Duodenal mucosa (tissue), 2 donors: Measurements from ENCODE around the gene GAB3.
"Not testable (repeated sequence)": the region's sequence is repeated elsewhere in the genome, so short reads cannot be mapped to it uniquely, and the experiment has no call there.

Source experiments
- H3K27ac ChIP-seq: one replicate; pipeline ENCODE4 v1.7.0; 2013; ENCODE audit warnings: low read depth, low read length
- H3K27me3 ChIP-seq, 2 donors: one replicate each; pipeline ENCODE4 v1.7.0; 2013; ENCODE audit warnings: low read length in 2 of 2, control low read depth in 1 of 2; ENCODE audit not compliant: insufficient read depth in 2 of 2, control insufficient read depth in 1 of 2
- H3K36me3 ChIP-seq, 2 donors: one replicate each; pipeline ENCODE4 v1.7.0; 2013; ENCODE audit warnings: low read length in 2 of 2, control low read depth in 1 of 2; ENCODE audit not compliant: insufficient read depth in 2 of 2, control insufficient read depth in 1 of 2
- H3K4me1 ChIP-seq, 2 donors: one replicate each; pipeline ENCODE4 v1.7.0; 2013; ENCODE audit warnings: low read length in 2 of 2, control low read depth in 1 of 2; ENCODE audit not compliant: insufficient read depth in 2 of 2, control insufficient read depth in 1 of 2
- H3K4me3 ChIP-seq, 2 donors: one replicate each; pipeline ENCODE4 v1.7.0; 2013; ENCODE audit warnings: low read length in 2 of 2, low read depth in 1 of 2
- H3K9ac ChIP-seq, 2 donors: one replicate each; pipeline ENCODE4 v1.7.0; 2013; ENCODE audit warnings: low read length in 2 of 2, low read depth in 1 of 2
- H3K9me3 ChIP-seq, 2 donors: one replicate each; pipeline ENCODE4 v1.7.0; 2013; ENCODE audit warnings: low read length in 2 of 2, control low read depth in 1 of 2; ENCODE audit not compliant: control insufficient read depth in 1 of 2

GAB3 gene

GRCh38 chrX:154660541-154660940, 90.3 kb downstream of the GAB3 start:
- Histone ChIP-seq H3K36me3 (no peaks in the 10 kb centered on the region), H3K9me3 (no peaks in the 10 kb centered on the region), H3K27me3 (no peaks in the 10 kb centered on the region), H3K27ac (no peak overlapping the region), H3K9ac (no peak overlapping the region), H3K4me1 (no peaks in the 10 kb centered on the region), H3K4me3 (no peak overlapping the region)

DNA sequence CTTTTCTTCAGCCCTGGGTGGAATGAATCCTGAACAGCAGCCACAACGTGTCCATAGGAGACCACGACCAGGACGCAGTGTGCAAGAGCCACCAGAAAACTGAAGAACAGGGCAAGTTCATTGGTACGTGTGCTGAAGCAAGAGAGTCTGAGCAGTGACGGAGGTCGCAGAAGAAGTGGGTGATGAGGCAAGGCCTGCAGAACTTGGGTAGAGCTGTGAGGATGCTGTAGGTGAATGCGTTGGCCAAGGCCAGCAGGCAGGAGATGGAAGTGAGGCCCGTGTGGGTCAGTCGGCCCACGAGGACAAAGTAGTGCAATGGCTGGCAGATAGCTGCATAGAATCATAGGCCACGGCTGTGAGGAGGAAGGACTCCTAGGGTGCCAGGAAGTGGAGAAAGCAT, 91.9 kb downstream of the GAB3 start:
- no peaks in the 10 kb centered on the region for H3K27me3 ChIP-seq
- no peaks in the 10 kb centered on the region for H3K9me3 ChIP-seq
- H3K4me3 ChIP-seq = no peak overlapping the region
- H3K9ac ChIP-seq = no peak overlapping the region
- no peaks in the 10 kb centered on the region for H3K36me3 ChIP-seq
- no peaks in the 10 kb centered on the region for H3K4me1 ChIP-seq
- H3K27ac ChIP-seq = no peak overlapping the region

DNA sequence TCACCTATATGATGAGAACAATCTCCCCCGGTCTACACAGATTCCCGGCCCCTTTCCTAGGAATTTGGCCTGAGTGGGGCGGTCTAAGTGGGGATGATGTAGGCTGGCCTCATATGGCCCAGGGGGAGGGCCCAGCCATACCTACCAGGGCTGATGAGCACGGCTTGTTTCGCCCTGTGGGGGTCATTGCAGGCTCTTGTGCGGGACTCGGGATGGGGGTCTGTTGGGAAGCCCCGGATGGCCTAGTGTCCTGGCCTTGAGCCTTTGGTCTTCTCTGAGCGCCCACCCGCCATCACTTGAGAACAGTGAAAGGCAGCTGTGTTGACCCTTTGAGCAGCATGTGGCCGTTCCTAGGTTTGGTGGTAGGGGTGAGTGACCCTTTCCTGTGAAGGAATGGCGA, 92.7 kb downstream of the GAB3 start:
- no peak overlapping the region for H3K9ac ChIP-seq
- no peak overlapping the region for H3K27ac ChIP-seq
- no peaks in the 10 kb centered on the region for H3K9me3 ChIP-seq
- no peak overlapping the region for H3K4me3 ChIP-seq
- H3K4me1 ChIP-seq = no peaks in the 10 kb centered on the region
- H3K36me3 ChIP-seq = no peaks in the 10 kb centered on the region
- no peaks in the 10 kb centered on the region for H3K27me3 ChIP-seq

DNA sequence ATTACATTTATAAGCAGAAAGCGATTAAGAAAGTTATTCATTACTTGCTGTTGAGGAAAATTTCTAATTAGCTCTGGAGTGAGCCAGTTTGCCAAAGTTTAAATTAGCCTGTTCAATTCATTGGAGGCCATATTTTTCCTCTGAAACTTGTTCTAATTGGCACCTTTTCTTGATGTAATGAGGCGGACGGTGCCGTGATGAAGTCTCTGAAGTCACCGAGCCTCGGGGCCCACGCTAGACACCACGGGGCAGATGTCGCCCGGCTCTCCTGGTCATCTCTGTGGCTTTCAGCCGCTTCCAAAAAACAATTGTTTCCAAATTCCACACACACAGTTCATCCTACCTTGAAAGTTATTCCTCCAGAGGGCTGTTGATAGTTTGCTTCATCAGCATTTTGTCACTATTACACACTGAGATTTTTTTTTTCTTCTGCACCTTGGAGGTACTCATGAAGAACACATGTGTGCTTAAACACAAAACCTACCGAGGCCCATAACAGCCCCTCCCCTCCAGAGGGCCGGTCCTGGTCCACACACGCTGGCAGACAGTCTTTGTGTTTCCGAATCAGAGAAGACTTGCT, 93.6 kb downstream of the GAB3 start:
- H3K27ac ChIP-seq = no peak overlapping the region
- H3K9me3 ChIP-seq = no peaks in the 10 kb centered on the region
- no peak overlapping the region for H3K9ac ChIP-seq

GRCh38 chrX:154655786-154656185, 95.1 kb downstream of the GAB3 start:
- Histone ChIP-seq H3K9ac (no peak overlapping the region), H3K27me3 (no peaks in the 10 kb centered on the region), H3K36me3 (no peaks in the 10 kb centered on the region), H3K27ac (no peak overlapping the region), H3K9me3 (no peaks in the 10 kb centered on the region), H3K4me3 (no peak overlapping the region), H3K4me1 (no peaks in the 10 kb centered on the region)

More for the DNA sequence above, 93.6 kb downstream of the GAB3 start:
- Histone ChIP-seq H3K36me3 (no peaks in the 10 kb centered on the region), H3K4me3 (no peak overlapping the region), H3K27me3 (no peaks in the 10 kb centered on the region), H3K4me1 (no peaks in the 10 kb centered on the region)

GRCh38 chrX:154655346-154655745, 95.5 kb downstream of the GAB3 start:
- H3K36me3 ChIP-seq = no peaks in the 10 kb centered on the region
- no peaks in the 10 kb centered on the region for H3K27me3 ChIP-seq
- H3K9ac ChIP-seq = no peak overlapping the region
- H3K9me3 ChIP-seq = no peaks in the 10 kb centered on the region
- no peak overlapping the region for H3K4me3 ChIP-seq
- no peaks in the 10 kb centered on the region for H3K4me1 ChIP-seq
- H3K27ac ChIP-seq = no peak overlapping the region

DNA sequence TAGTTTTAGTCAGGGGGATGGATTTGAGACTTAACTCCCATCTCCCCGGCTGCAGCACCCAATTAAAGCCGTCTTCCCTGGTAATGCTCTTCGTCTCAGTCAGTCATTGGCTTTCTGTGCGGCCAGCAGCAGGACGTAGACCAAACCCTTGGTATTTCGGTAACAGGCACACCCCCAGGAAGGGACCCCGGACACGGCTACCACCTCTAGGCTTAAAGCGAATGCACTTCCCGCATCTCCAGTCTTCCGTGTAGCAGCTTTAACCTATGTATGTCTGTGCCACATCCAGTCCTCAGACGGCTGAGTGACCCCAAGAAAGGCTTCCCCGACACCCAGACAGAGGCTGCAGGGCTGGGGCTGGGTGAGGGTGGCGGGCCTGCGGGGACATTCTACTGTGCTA, 96.0 kb downstream of the GAB3 start:
- Histone ChIP-seq H3K36me3 (no peaks in the 10 kb centered on the region), H3K4me3 (no peak overlapping the region), H3K4me1 (no peaks in the 10 kb centered on the region), H3K27ac (no peak overlapping the region), H3K9ac (no peak overlapping the region), H3K9me3 (no peaks in the 10 kb centered on the region), H3K27me3 (no peaks in the 10 kb centered on the region)

GRCh38 chrX:154654372-154654771, 96.5 kb downstream of the GAB3 start:
- Histone ChIP-seq H3K27me3 (no peaks in the 10 kb centered on the region), H3K36me3 (no peaks in the 10 kb centered on the region), H3K9ac (no peak overlapping the region), H3K4me1 (no peaks in the 10 kb centered on the region), H3K4me3 (no peak overlapping the region), H3K27ac (no peak overlapping the region), H3K9me3 (no peaks in the 10 kb centered on the region)

- H3K27me3 ChIP-seq, H3K4me3 ChIP-seq, H3K9ac ChIP-seq, H3K4me1 ChIP-seq, H3K36me3 ChIP-seq, H3K9me3 ChIP-seq, H3K27ac ChIP-seq: not testable (repeated sequence)
Measured at GRCh38 chrX:154653413-154653812, 97.5 kb downstream of the GAB3 start, which contains the start of gene CTAG2. TSS of gene CTAG2 (minus strand) at chrX:154653579. CDS start at chrX:154653515, 64 bp downstream.

GRCh38 chrX:154653048-154653401, 97.9 kb downstream of the GAB3 start:
- Histone ChIP-seq H3K36me3 (no peaks in the 10 kb centered on the region), H3K4me1 (no peaks in the 10 kb centered on the region), H3K27ac (no peak overlapping the region), H3K9ac (no peak overlapping the region), H3K27me3 (no peaks in the 10 kb centered on the region), H3K4me3 (no peak overlapping the region), H3K9me3 (no peaks in the 10 kb centered on the region)
